Measurements from ENCODE around the gene UBE2J2. TPM values are rescaled to one million over a fixed set of nuclear protein-coding genes. Genes with fewer than 3 reads are reported as not detected.
"Not testable (repeated sequence)": the region's sequence is repeated elsewhere in the genome, so short reads cannot be mapped to it uniquely, and the experiment has no call there.

UBE2J2 gene
- polyA plus RNA-seq, 3 donors = 44.5 to 58.5 (median 53.4) TPM

GRCh38 chr1:1248009-1248913 is 25.4 kb downstream of the UBE2J2 start:
- DNase-seq (ENCODE audit: extremely low read depth in 1 of 11, low read depth in 9 of 11, low spot score in 4 of 11) = not testable (repeated sequence)

GRCh38 chr1:1247341-1247913 is 26.2 kb downstream of the UBE2J2 start:
- no peak for DNase-seq (ENCODE audit: extremely low read depth in 1 of 11, low read depth in 9 of 11, low spot score in 4 of 11)

GRCh38 chr1:1246577-1247340 is 26.9 kb downstream of the UBE2J2 start, which contains the start of gene C1QTNF12:
Gene C1QTNF12 (minus strand): TSS chr1:1246722. CDS start chr1:1246690, 32 bp downstream.
- no peak for DNase-seq (ENCODE audit: extremely low read depth in 1 of 11, low read depth in 9 of 11, low spot score in 4 of 11)

- no peak for DNase-seq (ENCODE audit: extremely low read depth in 1 of 11, low read depth in 9 of 11, low spot score in 4 of 11)
These were observed 27.7 kb downstream of the UBE2J2 start for GRCh38 chr1:1245817-1246576.

DNA sequence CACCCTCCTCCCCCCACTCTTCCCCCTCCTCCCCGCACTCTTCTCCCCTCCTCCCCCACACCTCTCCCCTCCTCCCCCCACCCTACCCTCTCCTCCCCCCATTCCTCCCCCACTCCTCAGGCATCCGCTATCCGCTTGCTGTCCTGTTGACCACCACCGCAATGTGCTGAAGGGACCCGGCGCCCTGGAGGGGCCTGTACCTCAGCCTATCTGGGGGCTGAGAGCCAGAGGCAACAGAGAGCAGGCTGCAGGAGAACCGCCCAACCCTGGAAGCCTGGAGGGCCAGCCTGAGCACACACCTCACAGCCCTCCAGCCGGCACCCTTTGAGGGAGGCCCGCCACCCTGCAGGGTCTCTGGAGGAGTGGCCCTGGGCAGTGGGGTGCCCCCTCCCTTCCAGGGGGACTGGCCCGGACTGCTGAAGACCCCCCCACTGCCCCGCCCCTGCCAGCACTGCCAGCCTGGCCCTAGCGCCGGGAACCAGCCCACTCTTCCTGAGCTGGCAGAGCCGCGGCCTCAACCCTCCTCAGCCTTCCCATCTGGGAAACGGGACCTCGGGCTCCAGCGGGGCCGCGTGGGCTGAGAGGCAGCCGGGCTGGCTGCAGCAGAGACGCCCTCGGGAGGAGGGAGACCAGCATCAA is 28.4 kb downstream of the UBE2J2 start:
- no peak for DNase-seq (ENCODE audit: extremely low read depth in 1 of 11, low read depth in 9 of 11, low spot score in 4 of 11)

DNA sequence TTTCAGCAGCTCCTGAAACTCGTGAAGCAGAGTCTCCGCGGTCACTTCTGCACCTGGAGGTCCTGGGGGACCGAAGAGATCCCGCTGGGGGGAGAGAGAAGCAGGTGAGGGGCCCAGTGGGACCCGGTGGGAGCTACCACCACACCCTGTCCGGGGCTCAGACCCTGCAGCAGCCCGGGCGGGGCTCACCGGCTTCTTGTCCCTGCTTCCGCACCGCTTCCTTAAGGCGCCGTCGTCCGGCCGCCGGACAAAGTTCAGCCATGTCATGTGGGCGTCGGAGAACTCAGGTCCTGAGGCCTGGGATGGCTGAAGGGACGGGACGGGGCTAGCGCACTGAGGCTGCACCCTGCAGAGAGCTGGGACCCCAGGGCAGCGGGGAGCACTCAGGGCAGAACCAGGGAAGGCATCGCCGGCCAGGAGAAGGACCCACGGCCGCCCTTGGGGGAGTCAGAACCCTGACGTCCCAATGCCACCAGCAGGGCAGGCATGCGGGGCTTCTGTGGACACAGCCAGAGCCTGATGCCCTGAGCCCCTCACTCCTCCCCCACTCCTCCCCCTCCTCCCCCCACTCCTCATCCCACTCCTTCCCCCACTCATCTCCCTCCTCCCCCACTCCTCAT is 29.4 kb downstream of the UBE2J2 start:
- DNase-seq (ENCODE audit: extremely low read depth in 1 of 11, low read depth in 9 of 11, low spot score in 4 of 11) = no peak

GRCh38 chr1:1243807-1244191 is 29.9 kb downstream of the UBE2J2 start:
- DNase-seq (ENCODE audit: extremely low read depth in 1 of 11, low read depth in 9 of 11, low spot score in 4 of 11) = no peak

- no peak for DNase-seq (ENCODE audit: extremely low read depth in 1 of 11, low read depth in 9 of 11, low spot score in 4 of 11)
These were observed 30.4 kb downstream of the UBE2J2 start for GRCh38 chr1:1243266-1243660.

- no peak for DNase-seq (ENCODE audit: extremely low read depth in 1 of 11, low read depth in 9 of 11, low spot score in 4 of 11)
These were observed 31.0 kb downstream of the UBE2J2 start for GRCh38 chr1:1242461-1243265.

DNA sequence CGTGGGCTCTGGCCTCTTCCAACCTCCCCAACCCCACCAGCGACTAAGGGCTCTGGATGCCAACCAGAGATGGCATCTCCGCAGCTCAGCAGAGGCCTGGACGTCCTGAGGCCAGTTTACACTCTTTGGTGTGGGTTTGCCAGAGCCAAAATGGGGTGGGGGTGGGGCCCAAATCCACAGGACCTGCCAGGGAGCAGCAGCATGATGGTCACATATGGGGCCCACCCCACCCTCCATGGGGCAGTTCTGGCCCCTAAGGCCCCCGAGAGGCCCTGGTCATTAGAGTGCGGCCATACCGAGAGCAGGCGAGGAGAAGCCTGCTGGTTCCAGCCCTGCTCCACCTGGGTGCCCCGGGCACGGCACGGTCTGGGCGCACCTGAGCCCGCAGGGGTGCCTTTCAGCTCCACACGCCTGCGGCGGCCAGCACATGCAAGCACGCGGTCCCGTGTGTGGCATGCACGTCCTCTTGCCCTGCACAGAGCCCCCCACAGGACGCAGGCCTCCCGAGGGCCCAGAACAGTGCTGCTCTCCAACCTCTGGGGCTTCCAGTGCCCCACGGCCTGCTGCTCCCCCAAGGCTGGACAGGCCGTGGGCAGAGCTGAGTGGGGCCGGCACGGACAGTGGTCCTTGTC is 31.9 kb downstream of the UBE2J2 start:
- DNase-seq (ENCODE audit: extremely low read depth in 1 of 11, low read depth in 9 of 11, low spot score in 4 of 11) = no peak

DNA sequence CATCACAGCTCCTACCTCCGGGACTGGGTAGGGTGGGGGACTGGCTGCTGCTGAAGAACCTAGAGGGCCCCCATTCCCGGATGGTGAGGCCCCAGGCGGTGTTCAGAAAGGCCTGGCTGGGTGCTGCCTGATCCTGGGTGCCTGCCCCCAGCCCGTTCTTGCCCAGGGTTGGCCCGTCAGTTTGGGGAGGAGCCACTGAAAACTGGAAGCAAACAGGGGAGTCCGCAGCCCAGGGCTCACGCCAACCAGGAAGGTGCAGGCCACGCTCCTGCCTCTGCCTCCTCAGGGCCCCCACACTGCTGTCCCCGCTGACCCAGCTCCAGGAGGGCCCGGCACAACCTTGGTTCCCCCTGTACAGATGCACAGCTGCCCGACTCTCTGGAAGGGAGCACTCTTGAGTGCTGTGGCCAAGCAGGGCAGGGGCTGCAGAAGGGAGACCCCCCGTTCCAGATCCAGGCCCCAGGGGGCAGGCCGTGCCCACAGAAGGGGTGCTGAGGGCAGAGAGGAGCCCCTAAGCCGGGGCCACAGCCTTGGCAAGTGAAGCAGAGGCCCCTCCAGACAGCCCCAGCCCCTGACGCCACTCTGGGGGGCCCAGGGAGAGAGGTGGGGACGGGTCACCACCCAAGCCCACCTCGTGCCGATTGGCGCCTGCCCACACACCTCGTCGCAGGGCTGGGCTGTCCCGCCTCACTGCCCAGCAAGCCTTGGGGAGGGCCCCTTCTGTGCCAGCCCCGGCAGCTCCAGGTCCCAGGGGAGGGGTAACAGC is 32.6 kb downstream of the UBE2J2 start:
- DNase-seq (ENCODE audit: extremely low read depth in 1 of 11, low read depth in 9 of 11, low spot score in 4 of 11) = no peak

- DNase-seq (ENCODE audit: extremely low read depth in 1 of 11, low read depth in 9 of 11, low spot score in 4 of 11) = no peak
These were observed 33.3 kb downstream of the UBE2J2 start for GRCh38 chr1:1240348-1240732.

DNA sequence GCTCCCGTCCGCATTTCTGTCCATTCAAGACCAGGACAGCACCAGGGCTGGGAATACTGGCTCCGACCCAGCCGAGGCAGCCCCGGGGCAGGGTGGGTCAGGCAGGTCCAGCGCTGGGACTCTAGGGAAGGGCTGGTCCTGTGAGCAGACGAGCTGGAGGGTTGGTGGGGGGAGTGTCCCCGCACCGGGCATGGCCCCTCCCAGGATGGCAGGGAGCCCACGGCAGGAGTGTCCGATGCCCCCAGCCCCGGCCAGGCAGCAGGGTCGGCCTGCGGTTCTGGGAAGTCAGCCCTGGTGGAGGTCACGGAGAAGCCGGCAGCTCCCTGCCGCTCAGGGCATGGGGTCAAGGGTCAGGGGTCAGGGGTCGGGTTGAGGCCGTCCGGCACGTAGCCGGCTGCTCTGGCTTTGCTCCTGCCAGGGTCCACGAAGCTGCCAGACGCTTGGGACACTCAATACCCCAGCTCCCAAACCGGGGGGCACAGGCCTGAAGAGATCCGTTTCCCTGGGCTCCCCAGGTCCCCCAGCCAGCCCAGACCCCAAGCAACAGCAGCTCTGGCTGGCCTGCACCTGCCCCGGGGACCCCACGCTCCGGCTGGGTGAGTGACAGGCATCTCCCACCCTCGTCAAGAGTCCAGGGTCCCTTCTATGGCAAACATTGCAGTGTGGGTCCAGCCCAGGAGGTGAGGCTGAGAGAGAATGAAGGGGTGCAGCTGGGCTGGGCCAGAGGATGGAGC is 33.9 kb downstream of the UBE2J2 start:
- no peak for DNase-seq (ENCODE audit: extremely low read depth in 1 of 11, low read depth in 9 of 11, low spot score in 4 of 11)

DNA sequence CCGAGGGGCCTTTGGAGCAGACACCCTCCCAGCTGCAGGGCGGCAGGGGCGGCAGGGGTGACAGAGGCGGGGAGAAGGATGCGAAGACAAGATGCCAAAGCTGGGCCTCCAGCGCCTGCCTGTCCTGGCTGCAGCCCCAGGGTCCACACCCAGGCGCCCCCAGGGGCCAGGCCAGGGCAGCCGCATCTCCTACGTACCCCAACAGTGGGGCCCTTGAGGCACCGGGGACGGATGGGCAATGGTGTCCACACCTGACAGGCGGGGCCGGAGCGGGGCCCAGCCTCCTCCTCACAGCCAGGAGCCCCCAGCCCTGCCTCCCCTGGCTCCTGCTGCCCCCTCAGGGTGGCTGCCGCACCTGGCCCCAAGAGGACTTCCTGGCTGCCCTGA is 34.4 kb downstream of the UBE2J2 start:
- DNase-seq (ENCODE audit: extremely low read depth in 1 of 11, low read depth in 9 of 11, low spot score in 4 of 11) = no peak

GRCh38 chr1:1238702-1239178 is 34.9 kb downstream of the UBE2J2 start:
- DNase-seq (ENCODE audit: extremely low read depth in 1 of 11, low read depth in 9 of 11, low spot score in 4 of 11) = no peak
